Midbrain (tissue), 1 donor: ENCODE data around the gene RYR3.

Experiments used
- DNase-seq: peaks from one replicate; lab custom pipeline; 2025; lab: John Stamatoyannopoulos, UW

Gene RYR3

GRCh38 chr15:33310481-33311311, at the start of gene RYR3:
Gene RYR3, plus strand, starts transcription at chr15:33310967. Its CDS starts 79 bp downstream, at chr15:33311046.
- peak; percentile 50 for DNase-seq

- no peak for DNase-seq
Observed at GRCh38 chr15:33262306-33262705, 48.5 kb upstream of the RYR3 start.

- no peak for DNase-seq
Observed at GRCh38 chr15:33277689-33278088, 33.1 kb upstream of the RYR3 start.

- DNase-seq = no peak
Observed at GRCh38 chr15:33278816-33279612, 31.8 kb upstream of the RYR3 start.

- DNase-seq = no peak
Observed at GRCh38 chr15:33279613-33280205, 31.1 kb upstream of the RYR3 start.

GRCh38 chr15:33282226-33283020, 28.3 kb upstream of the RYR3 start:
- no peak for DNase-seq

GRCh38 chr15:33283576-33283975, 27.2 kb upstream of the RYR3 start:
- peak; percentile 29 for DNase-seq

GRCh38 chr15:33284336-33284735, 26.4 kb upstream of the RYR3 start:
- DNase-seq = no peak

- peak; percentile 70 for DNase-seq
Observed at GRCh38 chr15:33292717-33293307, 18.0 kb upstream of the RYR3 start.

- no peak for DNase-seq
Observed at GRCh38 chr15:33293713-33294334, 16.9 kb upstream of the RYR3 start.

- DNase-seq = no peak
Observed at GRCh38 chr15:33296050-33296449, 14.7 kb upstream of the RYR3 start.

GRCh38 chr15:33296856-33297255, 13.9 kb upstream of the RYR3 start:
- no peak for DNase-seq

- DNase-seq = no peak
Observed at GRCh38 chr15:33298631-33299030, 12.1 kb upstream of the RYR3 start.

GRCh38 chr15:33304924-33305323, 5.8 kb upstream of the RYR3 start:
- DNase-seq = peak; percentile 43

GRCh38 chr15:33309602-33310276, 1.0 kb upstream of the RYR3 start:
- DNase-seq = peak; percentile 45

GRCh38 chr15:33311312-33311971, 675 bp downstream of the RYR3 start:
- peak; percentile 8 for DNase-seq

GRCh38 chr15:33313491-33313890, 2.7 kb downstream of the RYR3 start:
- DNase-seq = no peak

GRCh38 chr15:33314069-33314468, 3.3 kb downstream of the RYR3 start:
- no peak for DNase-seq

GRCh38 chr15:33315044-33315443, 4.3 kb downstream of the RYR3 start:
- no peak for DNase-seq

GRCh38 chr15:33317896-33318295, 7.1 kb downstream of the RYR3 start:
- no peak for DNase-seq
